HepG2 (cell line): ENCODE measurements around the gene HAUS2. TPM values are rescaled to one million over a fixed set of nuclear protein-coding genes. Genes with fewer than 3 reads are reported as not detected.

ENCODE experiments used
- HDAC6 ChIP-seq: fragments of 200-600 bp; sonication (generic); IDR thresholded peaks from 2 replicates; pipeline ENCODE4 v1.7.0; 2017; ENCODE audit warnings: mild to moderate bottlenecking, antibody characterized with exemption, low read length, low read depth
- HOXA3 ChIP-seq: sonication (generic); formaldehyde crosslinking; IDR thresholded peaks from 2 replicates; pipeline ENCODE4 v1.5.0; 2020; ENCODE audit warnings: missing genetic modification reagents
- MXI1 ChIP-seq: IDR thresholded peaks from 3 replicates; pipeline ENCODE4 v1.6.1; 2012; ENCODE audit warnings: low read depth, low read length, inconsistent platforms, borderline replicate concordance
- NBN ChIP-seq: fragments of 450-650 bp; conservative IDR thresholded peaks from 2 replicates; pipeline ENCODE4 v1.6.1; 2017
- POLR2AphosphoS2 ChIP-seq: IDR thresholded peaks from 2 replicates; pipeline ENCODE4 v1.6.1; 2011; ENCODE audit warnings: low read depth, low read length, improper control_type of control experiment
- RBAK ChIP-seq: sonication (generic); formaldehyde crosslinking; IDR thresholded peaks from 2 replicates; pipeline ENCODE4 v1.5.1; 2020; ENCODE audit warnings: mild to moderate bottlenecking, missing genetic modification reagents
- SYNCRIP ChIP-seq: fragments of 200-400 bp; formaldehyde crosslinking; IDR thresholded peaks from 2 replicates; pipeline ENCODE4 v1.6.1; 2018; ENCODE audit warnings: mild to moderate bottlenecking, low read depth, low read length; ENCODE audit not compliant: insufficient read depth
- U2AF2 ChIP-seq: fragments of 200-400 bp; formaldehyde crosslinking; IDR thresholded peaks from 2 replicates; pipeline ENCODE4 v1.6.1; 2017; ENCODE audit warnings: low read depth, mild to moderate bottlenecking, low read length
- UBTF ChIP-seq: sonication (generic); formaldehyde crosslinking; IDR thresholded peaks from 2 replicates; pipeline ENCODE4 v1.4.0; 2020; ENCODE audit warnings: mild to moderate bottlenecking, missing genetic modification reagents
- ZKSCAN8 ChIP-seq: IDR thresholded peaks from 2 replicates; pipeline ENCODE4 v1.6.1; 2016; ENCODE audit warnings: borderline replicate concordance, missing genetic modification reagents, missing compliant biosample characterization
- ZNF234 ChIP-seq: sonication (generic); formaldehyde crosslinking; conservative IDR thresholded peaks from 2 replicates; pipeline ENCODE4 v1.5.1; 2020; ENCODE audit warnings: mild to moderate bottlenecking, missing genetic modification reagents
- ZNF629 ChIP-seq: sonication (generic); formaldehyde crosslinking; conservative IDR thresholded peaks from 2 replicates; pipeline ENCODE4 v1.5.0; 2020; ENCODE audit warnings: missing genetic modification reagents
- ZNF891 ChIP-seq: sonication (generic); formaldehyde crosslinking; IDR thresholded peaks from 2 replicates; pipeline ENCODE4 v1.5.0; 2020; ENCODE audit warnings: mild to moderate bottlenecking, missing genetic modification reagents
- polyA plus RNA-seq, 8 experiments: library from polyadenylated mRNA; depleted of rRNA in 3 of 8; stranded (reverse) in 7 of 8; unstranded in 1 of 8; fragments of >200 nt; fragmentation: Illumina TruSeq in 4 of 8; extraction: Trizol in 4 of 8; gene quantifications; 2 replicates each; pipeline versions ENCODE4 v1.2.1 to v1.2.3, GENCODE V29; 2011 to 2016; ENCODE audit warnings: low read depth in 4 of 8, missing spikeins in 1 of 8, mixed read lengths in 1 of 8; ENCODE audit not compliant: insufficient read depth in 1 of 8
- total RNA-seq, 5 experiments: library from RNA; depleted of rRNA; stranded (reverse); fragments of >200 nt; fragmentation: Illumina TruSeq; extraction: Trizol; gene quantifications; 2 replicates each; pipeline ENCODE4 v1.2.3, GENCODE V29; 2016; ENCODE audit warnings: low read depth in 1 of 5
- TF ChIP-seq, protein P1 (sequence below): IDR thresholded peaks from 2 replicates; pipeline ENCODE4 v1.6.1; 2016; ENCODE audit warnings: low read depth, missing genetic modification reagents, missing compliant biosample characterization
- TF ChIP-seq, protein P2 (sequence below): sonication (generic); formaldehyde crosslinking; IDR thresholded peaks from 2 replicates; pipeline ENCODE4 v1.5.1; 2020; ENCODE audit warnings: missing genetic modification reagents, mild to moderate bottlenecking, borderline replicate concordance
- TF ChIP-seq, protein P3 (sequence below): sonication (generic); formaldehyde crosslinking; IDR thresholded peaks from 2 replicates; pipeline ENCODE4 v1.4.0; 2020; ENCODE audit warnings: missing genetic modification reagents

Gene HAUS2
- total and polyA plus RNA-seq, 2 of the 13 experiments (the other 11 are each of a cell fraction or from before 2014, with no cell fraction given), result 11.6 to 32.9 TPM

GRCh38 chr15:42575188-42576039 lies 26.8 kb downstream of the HAUS2 start, which contains the start of gene STARD9 (continued):
- TF ChIP-seq HDAC6, result no peak
- peak; percentile 44; the same call in 1 of the 2 replicates for TF ChIP-seq ZNF891 (CRISPR knock-in tag)
- TF ChIP-seq ZNF234 (CRISPR knock-in tag), result peak; percentile 85
- TF ChIP-seq U2AF2, result no peak
- no peak for TF ChIP-seq RBAK
- no peak for TF ChIP-seq POLR2AphosphoS2
- TF ChIP-seq SYNCRIP, result no peak
- TF ChIP-seq ZKSCAN8 (CRISPR knock-in tag), result no peak
- peak; percentile 77; the same call in 1 of the 2 replicates for TF ChIP-seq HOXA3 (CRISPR knock-in tag)
- TF ChIP-seq, protein P1, sequence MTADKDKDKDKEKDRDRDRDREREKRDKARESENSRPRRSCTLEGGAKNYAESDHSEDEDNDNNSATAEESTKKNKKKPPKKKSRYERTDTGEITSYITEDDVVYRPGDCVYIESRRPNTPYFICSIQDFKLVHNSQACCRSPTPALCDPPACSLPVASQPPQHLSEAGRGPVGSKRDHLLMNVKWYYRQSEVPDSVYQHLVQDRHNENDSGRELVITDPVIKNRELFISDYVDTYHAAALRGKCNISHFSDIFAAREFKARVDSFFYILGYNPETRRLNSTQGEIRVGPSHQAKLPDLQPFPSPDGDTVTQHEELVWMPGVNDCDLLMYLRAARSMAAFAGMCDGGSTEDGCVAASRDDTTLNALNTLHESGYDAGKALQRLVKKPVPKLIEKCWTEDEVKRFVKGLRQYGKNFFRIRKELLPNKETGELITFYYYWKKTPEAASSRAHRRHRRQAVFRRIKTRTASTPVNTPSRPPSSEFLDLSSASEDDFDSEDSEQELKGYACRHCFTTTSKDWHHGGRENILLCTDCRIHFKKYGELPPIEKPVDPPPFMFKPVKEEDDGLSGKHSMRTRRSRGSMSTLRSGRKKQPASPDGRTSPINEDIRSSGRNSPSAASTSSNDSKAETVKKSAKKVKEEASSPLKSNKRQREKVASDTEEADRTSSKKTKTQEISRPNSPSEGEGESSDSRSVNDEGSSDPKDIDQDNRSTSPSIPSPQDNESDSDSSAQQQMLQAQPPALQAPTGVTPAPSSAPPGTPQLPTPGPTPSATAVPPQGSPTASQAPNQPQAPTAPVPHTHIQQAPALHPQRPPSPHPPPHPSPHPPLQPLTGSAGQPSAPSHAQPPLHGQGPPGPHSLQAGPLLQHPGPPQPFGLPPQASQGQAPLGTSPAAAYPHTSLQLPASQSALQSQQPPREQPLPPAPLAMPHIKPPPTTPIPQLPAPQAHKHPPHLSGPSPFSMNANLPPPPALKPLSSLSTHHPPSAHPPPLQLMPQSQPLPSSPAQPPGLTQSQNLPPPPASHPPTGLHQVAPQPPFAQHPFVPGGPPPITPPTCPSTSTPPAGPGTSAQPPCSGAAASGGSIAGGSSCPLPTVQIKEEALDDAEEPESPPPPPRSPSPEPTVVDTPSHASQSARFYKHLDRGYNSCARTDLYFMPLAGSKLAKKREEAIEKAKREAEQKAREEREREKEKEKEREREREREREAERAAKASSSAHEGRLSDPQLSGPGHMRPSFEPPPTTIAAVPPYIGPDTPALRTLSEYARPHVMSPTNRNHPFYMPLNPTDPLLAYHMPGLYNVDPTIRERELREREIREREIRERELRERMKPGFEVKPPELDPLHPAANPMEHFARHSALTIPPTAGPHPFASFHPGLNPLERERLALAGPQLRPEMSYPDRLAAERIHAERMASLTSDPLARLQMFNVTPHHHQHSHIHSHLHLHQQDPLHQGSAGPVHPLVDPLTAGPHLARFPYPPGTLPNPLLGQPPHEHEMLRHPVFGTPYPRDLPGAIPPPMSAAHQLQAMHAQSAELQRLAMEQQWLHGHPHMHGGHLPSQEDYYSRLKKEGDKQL (CRISPR knock-in tag), result no peak; the same call in 1 of the 2 replicates
- TF ChIP-seq NBN, result no peak
- peak; percentile 48 for TF ChIP-seq UBTF (CRISPR knock-in tag)
- TF ChIP-seq, protein P2, sequence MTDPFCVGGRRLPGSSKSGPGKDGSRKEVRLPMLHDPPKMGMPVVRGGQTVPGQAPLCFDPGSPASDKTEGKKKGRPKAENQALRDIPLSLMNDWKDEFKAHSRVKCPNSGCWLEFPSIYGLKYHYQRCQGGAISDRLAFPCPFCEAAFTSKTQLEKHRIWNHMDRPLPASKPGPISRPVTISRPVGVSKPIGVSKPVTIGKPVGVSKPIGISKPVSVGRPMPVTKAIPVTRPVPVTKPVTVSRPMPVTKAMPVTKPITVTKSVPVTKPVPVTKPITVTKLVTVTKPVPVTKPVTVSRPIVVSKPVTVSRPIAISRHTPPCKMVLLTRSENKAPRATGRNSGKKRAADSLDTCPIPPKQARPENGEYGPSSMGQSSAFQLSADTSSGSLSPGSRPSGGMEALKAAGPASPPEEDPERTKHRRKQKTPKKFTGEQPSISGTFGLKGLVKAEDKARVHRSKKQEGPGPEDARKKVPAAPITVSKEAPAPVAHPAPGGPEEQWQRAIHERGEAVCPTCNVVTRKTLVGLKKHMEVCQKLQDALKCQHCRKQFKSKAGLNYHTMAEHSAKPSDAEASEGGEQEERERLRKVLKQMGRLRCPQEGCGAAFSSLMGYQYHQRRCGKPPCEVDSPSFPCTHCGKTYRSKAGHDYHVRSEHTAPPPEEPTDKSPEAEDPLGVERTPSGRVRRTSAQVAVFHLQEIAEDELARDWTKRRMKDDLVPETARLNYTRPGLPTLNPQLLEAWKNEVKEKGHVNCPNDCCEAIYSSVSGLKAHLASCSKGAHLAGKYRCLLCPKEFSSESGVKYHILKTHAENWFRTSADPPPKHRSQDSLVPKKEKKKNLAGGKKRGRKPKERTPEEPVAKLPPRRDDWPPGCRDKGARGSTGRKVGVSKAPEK, result no peak
- TF ChIP-seq, protein P3, sequence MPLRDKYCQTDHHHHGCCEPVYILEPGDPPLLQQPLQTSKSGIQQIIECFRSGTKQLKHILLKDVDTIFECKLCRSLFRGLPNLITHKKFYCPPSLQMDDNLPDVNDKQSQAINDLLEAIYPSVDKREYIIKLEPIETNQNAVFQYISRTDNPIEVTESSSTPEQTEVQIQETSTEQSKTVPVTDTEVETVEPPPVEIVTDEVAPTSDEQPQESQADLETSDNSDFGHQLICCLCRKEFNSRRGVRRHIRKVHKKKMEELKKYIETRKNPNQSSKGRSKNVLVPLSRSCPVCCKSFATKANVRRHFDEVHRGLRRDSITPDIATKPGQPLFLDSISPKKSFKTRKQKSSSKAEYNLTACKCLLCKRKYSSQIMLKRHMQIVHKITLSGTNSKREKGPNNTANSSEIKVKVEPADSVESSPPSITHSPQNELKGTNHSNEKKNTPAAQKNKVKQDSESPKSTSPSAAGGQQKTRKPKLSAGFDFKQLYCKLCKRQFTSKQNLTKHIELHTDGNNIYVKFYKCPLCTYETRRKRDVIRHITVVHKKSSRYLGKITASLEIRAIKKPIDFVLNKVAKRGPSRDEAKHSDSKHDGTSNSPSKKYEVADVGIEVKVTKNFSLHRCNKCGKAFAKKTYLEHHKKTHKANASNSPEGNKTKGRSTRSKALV (CRISPR knock-in tag), result 0 out of 2 replicates have a peak, but pooled peaks have one; percentile 6
- TF ChIP-seq MXI1, result peak; percentile 89; the same call in 2 of the 3 replicates
- no peak for TF ChIP-seq ZNF629 (CRISPR knock-in tag)
